HG03280 (cell line): Measurements from ENCODE around the gene TMEM192.
A peak's percentile ranks its signal among the peaks of the same experiment; 100 is the strongest.
"Not testable (repeated sequence)": the region's sequence is repeated elsewhere in the genome, so short reads cannot be mapped to it uniquely, and the experiment has no call there.

ENCODE experiments used
- ATAC-seq: cut with Tn5 transposase; IDR thresholded peaks from one replicate; pipeline ENCODE4 v1.9.1; 2021; ENCODE audit warnings: mild to moderate bottlenecking, moderate library complexity; ENCODE audit not compliant: unreplicated experiment

Gene TMEM192

DNA sequence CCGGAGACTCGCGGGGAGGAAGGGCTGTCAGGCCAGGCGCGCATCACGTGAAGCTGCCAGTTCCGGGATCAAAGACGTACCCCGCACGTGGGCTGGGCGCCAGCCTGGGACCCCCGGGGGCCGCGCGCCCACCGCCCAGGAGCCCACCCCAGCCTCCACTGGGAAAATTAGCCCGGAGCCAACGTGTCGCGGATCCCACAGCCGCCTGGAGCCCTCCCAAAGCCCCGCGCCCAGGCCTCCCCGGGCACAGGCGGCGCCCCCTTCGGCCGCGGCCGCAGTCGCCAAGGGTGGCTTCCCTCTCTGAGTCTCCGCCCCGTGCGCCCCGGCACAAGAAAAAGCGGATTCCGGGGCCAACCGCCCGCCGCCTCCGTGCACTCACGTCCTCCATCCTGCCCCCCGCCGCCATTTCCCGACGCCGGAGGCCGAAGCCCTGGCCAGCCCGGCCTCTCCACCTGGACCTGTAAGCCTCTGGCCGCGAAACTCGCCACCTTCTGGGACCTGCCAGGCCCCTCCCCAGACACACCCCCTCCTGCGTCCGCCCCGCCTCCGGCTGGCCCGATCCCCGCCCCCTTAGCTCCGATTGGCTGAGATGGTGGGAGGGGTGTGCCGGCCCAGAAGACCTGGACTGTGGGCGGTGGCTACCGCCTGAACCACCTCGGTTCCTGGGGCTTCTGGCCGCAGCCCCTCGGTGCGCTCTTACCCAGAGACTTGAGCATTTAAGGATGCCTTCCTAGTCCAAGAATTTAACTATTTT is at the start of gene TMEM192:
TMEM192 (minus strand) TSS at position 493 of the 754 bp plus-strand sequence; CDS start at position 406, 87 bp downstream.
- ATAC-seq = peak; percentile 97

DNA sequence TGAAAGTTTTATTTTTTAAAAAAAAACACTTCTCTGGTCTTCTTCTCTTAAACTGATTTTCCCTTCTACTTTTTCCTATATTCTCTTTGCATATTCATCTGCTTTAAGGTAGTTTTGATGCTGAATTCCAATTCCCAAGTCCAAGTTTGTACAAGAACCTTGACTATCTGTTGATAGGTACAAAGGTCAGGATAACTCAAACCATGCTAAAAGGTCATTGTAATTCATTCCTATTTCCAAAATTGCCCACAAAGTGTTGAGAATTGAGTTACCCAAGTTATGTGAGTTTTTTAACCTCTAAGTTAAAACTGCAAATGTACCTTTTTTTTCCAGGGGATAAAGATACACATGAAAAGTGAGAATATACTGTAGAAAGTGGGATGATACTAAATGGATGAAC is 46.1 kb upstream of the TMEM192 start:
- ATAC-seq = no peak

DNA sequence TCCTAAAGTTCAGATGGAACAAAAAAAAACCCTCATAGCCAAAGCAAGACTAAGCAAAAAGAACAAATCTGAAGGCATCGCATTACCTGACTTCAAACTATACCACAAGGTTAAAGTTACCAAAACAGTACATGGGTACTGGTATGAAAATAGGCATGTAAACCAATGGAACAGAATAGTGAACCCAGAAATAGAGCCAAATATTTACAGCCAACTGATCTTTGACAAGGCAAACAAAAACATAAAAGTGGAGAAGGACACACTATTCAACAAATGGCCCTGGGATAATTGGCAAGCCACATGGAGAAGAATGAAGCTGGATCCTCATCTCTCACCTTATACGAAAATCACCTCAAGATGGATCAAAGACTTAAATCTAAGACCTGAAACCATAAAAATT is 44.2 kb upstream of the TMEM192 start:
- ATAC-seq = no peak

DNA sequence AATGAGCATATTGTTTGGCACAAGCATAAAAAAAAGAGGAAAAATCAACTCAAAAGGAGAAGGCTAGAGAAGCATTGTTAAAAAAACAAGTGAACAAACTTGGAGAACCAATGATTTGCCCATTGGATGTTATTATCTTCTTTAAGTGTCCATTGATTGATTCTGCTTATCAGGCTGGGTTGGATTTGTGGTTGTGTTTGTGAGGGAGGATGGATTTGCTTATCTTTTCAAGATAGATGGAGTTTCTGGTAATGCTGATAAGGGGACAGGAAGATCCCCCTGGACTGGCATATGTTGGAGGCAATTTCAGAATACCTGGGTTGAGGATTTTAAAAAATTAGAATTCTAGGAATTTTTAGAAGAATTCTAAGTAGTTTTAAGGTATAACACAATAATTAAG is 41.8 kb upstream of the TMEM192 start:
- no peak for ATAC-seq

DNA sequence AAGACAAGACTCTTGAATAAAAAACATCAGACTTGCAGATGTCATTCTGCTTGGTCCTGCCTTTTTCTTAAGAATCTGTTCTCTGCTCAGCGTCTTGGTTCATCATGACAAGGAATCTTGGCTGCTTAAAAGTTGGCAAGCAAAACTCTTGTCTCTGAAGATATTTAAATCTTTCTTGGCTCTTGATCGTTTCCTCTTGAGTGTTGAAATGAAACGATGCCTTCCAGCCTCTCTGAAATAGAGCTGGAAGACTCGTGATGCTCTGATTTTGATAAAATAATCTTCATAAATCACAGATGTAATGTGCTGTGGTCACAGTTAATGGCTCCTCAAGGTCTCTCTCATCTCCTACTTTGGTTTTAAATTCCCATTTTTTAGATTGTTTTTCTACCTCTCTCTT is 39.9 kb upstream of the TMEM192 start:
- ATAC-seq = no peak

DNA sequence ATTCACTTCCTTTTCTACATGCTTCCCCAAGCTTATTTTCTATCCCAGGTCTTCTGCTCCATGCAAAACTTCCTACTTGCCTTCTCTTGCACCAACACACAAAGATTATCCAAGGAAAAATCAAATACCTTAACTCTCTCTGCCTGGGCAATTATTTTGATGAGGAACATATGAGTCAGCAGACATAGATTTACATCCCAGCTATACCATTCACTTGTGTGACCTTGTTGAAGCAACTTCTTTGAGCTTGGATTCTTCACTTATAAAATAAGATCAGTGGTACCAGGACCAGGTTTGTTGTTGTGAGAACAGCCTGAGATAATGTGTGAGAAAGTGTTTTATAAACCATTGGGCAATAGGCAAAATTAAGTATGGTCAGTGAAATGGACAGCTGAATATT is 39.1 kb upstream of the TMEM192 start:
- ATAC-seq = no peak

DNA sequence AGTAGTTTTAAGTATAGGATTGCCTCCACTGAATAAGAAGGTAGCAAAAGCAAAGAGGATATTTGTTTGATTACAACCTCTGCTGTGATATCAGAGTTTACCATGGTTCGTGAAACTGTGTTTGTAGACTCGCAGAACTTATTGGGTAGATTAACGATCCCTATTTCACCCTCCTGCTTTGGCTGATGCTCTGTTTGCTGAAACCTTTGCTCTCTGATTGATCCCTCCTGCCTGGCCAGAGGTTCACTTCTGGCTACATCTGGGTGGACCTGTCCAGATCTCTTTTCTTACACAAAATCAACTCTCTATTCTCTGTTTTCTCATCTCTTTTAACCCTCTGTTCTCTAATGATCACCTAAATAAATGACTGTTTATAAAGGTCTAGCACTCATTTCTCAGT is 37.9 kb upstream of the TMEM192 start:
- no peak for ATAC-seq

DNA sequence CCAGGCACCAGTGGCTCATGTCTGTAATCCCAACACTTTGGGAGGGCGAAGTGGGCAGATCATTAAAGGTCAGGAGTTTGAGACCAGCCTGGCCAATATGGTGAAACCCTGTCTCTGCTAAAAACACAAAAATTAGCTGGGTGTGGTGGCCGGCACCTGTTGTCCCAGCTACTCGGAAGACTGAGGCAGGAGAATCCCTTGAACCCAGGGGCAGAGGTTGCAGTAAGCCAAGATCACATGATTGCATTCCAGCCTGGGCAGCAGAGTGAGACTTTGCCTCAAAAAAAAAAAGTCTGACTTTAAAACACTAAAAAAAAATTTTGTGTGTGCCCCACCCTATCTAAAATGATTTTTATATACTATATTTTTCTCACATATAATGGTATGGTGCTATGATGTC is 26.2 kb upstream of the TMEM192 start:
- ATAC-seq = no peak

DNA sequence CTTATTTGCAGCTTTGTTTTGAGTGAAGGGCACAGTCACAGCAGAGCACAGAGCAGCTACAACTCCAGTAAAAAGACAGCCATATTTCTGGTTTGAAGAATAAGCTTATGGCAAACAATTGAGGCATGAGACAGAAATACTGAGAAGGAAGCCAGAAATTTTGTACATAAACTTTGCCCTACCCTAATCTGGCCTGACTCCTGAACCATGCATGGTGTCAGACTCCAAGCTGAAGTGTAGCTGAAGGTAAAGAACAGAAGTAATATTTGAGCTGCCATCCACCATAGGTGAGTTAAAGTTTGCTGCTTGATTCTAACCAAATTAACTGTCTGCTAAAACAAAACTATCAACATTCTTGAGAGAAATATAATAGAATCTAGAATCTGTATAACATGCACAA is 24.5 kb upstream of the TMEM192 start:
- ATAC-seq = no peak

DNA sequence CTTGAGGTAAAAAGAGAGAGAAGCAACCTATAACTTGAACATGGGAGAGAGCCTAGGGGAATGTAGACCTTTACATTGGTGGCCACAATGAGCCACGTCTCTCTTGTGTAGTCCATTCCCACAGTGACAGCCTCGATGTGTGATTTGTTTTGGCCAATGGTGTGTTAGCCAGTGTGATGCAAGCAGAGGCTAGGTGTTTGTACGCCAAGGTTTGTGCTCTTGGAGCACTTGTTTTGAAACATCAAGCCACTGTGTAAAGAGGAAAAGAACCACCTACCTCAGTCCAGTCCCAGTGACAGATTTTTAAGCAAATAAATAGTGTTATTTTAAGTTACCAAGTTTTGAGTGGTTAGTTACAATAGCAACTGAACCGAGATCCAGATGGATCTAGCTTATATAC is 23.9 kb upstream of the TMEM192 start:
- ATAC-seq = no peak

DNA sequence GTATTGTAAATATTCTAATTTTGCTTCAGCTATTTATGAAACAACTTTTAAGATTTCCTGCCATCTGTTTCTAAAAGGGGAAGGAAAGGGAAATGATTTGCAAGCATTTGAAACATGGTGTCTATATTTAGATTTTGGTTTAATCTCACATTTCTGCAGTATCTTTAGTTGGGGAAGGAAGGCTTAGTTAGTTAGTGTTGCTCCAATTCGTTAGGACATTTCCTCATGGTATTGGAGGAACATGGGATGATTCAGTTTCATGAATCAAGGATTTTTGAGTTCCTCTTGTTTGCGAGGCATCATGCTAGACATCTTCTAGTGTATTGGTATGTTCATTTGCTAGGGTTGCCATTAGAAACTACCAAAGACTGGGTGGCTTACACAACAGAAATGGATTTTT is 20.5 kb upstream of the TMEM192 start:
- no peak for ATAC-seq

DNA sequence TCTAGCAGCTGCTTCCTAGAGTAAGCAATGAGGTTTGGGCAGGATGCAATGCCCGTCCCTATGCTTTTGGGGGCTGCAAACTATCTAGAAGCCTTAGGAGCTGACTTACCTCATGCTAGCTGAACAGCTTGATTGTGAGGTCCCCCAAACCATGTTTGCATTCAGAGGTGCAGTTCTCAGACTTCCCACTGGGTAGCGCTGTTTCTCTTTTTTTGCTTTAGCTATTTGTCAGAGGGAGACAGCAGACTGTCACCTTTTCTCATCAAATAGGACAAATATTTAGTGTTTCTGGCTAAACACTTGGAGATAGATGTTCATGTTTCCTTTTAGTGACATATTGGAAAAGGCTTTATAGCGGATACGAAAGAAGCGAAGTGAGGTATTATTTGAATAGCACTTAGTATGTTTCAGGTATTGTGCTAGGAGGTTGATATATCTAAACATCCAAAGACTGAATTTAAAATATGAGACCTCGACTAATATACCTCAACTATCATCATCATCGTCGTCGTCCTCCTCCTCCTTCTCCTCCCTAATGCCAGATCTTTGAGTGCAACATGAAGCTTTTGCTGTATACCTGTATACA is 18.7 kb upstream of the TMEM192 start:
- no peak for ATAC-seq

DNA sequence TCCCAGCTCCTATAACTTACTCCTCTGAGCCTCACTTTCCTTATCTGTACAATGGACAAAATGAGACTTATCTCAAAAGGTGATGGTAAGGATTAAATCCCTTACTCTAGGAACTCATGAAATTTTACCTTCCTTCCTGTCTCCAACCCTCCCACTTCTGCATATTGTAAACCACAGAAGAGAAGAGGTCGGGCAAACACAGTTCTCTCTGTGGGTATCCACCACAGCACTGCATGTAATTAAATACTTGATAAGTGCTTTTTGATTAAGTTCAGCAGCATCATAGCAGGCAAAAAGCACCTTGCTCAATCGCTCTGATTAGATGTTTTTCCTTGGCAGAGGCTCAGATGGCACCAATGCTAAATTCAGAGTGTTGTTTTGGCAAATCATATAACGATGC is 17.3 kb upstream of the TMEM192 start:
- no peak for ATAC-seq

DNA sequence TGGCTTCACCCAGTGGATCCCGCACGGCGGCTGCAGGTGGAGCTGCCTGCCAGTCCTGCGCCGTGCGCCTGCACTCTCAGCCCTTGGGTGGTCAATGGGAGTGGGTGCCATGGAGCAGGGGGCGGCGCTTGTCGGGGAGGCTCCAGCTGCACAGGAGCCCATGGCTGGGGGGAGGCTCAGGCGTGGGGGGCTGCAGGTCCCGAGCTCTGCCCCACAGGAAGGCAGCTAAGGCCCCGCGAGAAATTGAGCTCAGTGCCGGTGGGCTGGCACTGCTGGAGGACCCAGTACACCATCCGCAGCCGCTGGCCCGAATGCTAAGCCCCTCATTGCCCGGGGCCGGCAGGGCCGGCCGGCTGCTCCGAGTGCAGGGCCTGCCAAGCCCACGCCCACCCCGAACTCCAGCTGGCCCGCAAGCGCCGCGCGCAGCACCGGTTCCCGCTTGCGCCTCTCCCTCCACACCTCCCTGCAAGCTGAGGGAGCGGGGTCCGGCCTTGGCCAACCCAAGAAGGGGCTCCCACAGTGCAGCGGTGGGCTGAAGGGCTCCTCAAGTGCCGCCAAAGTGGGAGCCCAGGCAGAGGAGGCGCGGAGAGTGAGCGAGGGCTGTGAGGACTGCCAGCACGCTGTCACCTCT is 13.3 kb upstream of the TMEM192 start:
- not testable (repeated sequence) for ATAC-seq

DNA sequence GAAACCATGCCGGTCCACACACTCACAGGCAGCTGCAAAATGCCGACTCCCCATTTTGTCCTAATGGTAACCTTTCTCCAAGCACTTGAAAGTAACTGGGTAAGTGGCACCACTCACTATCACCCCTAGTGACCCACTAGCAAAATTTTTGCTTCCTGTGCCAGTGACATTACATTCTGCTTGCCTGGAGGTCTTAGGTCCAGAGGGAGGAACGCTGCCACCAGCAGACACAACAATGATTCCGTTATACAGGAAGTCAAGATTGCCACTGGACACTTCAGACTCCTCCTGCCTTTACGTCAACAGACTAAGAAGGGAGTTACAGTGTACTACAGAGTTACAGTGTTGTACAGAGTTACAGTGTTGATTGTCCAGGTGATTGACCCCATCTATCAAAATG is 11.8 kb upstream of the TMEM192 start:
- no peak for ATAC-seq

DNA sequence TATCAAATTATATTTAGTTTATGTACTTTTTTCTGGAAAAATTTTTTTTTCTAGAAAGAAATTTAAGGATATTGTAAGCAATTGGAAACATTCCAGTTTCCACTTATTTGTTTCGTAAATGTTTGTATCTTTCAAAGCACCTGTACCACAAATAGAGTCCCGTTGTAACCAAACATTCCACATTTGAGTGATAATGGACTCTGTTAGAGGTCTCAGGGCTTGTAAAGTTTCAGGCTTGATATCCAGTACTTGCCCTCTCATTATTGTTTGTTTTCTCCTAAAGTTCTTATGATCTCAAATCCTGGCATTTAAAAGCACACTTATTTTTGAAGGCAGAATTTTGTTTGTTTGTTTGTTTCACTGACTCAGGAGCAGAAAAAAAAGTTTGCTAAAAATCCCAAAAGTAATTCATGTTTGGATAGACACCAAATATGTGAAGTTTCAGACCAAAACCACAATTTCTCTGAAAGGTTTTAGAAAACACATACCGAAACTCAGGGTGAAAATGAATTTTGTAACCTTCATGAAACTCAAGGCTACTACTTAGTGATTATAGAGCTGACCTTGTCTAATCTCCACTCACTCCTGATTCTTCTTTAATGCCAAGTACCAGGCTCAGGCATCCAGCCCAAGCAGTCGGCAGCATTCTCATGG is 5.7 kb upstream of the TMEM192 start:
- peak; percentile 92 for ATAC-seq

DNA sequence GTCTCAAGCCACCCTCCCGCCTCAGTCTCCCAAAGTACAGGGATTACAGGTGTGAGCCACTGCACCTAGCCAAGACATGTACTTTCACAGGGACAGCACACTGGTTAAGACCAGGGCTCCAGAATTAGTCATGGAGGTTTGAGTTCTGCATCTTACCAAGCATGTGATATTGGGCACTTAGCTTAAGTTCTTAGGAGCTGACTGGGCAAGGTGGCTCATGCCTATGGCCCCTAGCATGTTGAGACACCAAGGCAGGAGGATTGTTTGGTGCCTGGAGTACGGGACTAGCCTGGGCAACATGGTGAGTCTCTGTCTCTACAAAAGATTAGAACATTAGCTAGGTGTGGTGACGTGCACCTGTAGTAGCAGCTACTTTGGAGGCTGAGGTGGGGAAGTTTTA is 2.6 kb upstream of the TMEM192 start:
- ATAC-seq = no peak

DNA sequence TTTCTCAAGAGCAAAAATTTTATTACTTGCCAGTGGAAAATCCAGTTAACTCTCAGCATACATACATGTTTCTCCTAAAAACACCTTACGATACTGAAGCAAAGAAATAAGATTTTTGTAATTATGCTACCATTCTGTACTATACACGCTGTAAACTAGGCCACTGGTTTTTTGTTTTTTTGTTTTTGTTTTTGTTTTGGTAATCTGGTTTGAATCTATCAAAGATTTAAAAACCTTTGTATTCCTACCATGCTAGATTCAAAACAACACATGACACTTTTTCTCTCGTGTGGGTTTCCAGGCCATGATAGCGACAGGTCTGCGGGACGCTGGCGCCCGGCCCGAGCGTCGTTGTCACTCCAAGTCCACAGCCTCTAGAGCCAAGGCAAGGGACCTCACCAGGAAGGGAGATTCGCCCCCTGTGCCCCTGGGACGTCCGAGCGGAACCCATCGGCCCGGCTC is 723 bp downstream of the TMEM192 start:
- ATAC-seq = no peak

DNA sequence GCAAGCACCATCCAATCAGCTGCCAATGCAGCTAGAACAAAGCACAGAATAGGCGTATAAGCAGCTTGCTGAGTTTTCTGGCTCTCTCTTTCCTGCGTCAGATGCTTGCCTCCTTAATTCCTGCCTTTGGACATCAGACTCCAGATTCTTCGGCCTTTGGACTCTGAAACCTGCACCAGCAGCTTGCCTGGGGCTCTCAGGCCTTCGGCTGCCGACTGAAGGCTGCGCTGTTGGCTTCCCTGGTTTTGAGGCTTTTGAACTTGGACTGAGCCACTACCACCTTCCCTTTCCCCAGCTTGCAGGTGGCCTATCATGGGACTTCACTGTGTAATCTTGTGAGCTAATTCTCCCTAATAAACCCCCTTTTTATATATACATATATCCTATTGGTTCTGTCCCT is 6.1 kb downstream of the TMEM192 start:
- ATAC-seq = no peak

DNA sequence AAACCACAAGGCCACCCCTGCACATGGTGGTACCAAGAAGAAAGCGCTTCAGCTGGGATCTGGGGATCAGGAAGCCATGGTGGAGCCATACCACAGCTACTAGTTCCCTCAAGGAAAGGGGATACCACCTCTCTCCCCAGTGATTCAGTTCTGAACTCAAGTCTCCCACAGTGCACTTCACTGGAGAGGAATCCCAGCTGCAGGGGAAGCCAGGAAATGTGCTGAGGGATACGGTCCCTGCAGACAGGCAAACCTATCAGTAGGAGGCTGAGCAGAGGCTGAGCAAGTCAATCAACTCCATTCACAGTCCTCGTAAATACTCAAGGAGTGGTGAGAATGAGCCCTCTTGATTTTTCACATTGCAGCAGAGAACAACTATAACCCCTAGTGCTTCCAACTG is 11.0 kb downstream of the TMEM192 start:
- ATAC-seq = no peak

DNA sequence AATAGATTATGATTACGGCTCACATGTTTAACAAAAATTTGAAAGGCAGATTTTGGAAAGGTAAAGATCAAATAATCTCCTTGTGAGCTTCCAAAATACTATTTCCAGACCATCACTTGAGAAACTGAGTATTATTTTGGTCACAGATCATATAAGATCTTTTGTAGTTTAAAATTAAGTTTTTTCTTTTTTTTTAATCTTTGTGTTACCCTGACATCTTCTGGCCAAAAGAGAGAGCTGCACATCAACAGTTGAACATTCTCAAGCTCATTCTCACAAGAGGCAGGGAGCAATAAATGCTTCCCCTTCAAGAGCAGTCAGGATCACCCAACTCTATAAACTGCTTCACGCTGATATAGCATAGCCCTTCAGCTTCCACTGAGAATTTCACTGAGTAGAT is 15.9 kb downstream of the TMEM192 start:
- no peak for ATAC-seq

DNA sequence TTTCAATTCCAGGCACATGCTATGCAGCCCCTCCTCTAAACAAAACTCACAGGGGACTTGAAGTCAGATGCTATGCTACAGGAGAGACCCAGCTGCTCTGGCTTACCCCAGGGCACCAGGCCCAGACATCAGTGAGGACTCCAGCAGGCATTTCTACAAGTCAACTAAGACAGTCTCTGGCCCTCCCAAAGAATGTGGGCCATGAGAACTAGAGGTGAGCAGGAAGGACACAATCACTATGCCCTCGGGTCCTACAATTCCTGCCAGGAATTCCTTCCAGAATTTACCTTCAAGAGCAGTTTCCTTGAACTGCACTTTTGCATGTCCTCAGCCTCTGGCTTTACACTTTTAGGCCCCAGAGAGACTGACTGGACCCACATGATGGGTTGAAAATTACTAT is 17.4 kb downstream of the TMEM192 start:
- ATAC-seq = no peak
